K562 treated with DMSO at 1 percent for 48 hours (cell line): Measurements from ENCODE around the gene CEP350. TPM values are rescaled to one million over a fixed set of nuclear protein-coding genes. Genes with fewer than 3 reads are reported as not detected.

Experiments used
- total RNA-seq: library from RNA; unstranded; fragments of 300-600 nt; gene quantifications from 2 replicates; pipeline ENCODE4 v1.2.3, GENCODE V29; 2022; ENCODE audit warnings: low replicate concordance; ENCODE audit errors: extremely low read depth

The CEP350 gene
- total RNA-seq: not detected in 2 replicates

GRCh38 chr1:179954493-179955286 lies at the start of gene CEP350:
TSS of gene CEP350 (plus strand) at chr1:179954810. CDS start at chr1:179986182, 31,372 bp downstream.

GRCh38 chr1:180154325-180155181 lies 199.9 kb downstream of the CEP350 start, which contains the start of gene QSOX1:
TSS of gene QSOX1 (plus strand) at chr1:180154869. CDS start at chr1:180154908, 39 bp downstream.

Other genes with a start within 250 kb of the CEP350 start
- gene FAM163A, start 211.5 kb upstream of the CEP350 start, total RNA-seq: not detected in 2 replicates
- gene TOR1AIP2, start 77.0 kb upstream of the CEP350 start, total RNA-seq: not detected in 2 replicates
- gene TOR1AIP1, start 72.5 kb upstream of the CEP350 start, total RNA-seq: not detected in 2 replicates
- not detected in 2 replicates for gene QSOX1, start 200.1 kb downstream of the CEP350 start, total RNA-seq